ENCODE results near the gene GAPT.

The GAPT gene

GRCh38 chr5:58460732-58461286 is 30.4 kb upstream of the GAPT start:
- H3K9me3 ChIP-seq (ENCODE audit: control insufficient read depth, low read length): no peaks in the 10 kb centered on the region
- no peaks in the 10 kb centered on the region for H3K36me3 ChIP-seq (ENCODE audit: control insufficient read depth, insufficient read depth, low read length)
- H3K4me3 ChIP-seq (ENCODE audit: insufficient read depth, low read depth, low read length, poor library complexity, severe bottlenecking): peak overlapping the region; percentile 82
- H3K4me1 ChIP-seq (ENCODE audit: control insufficient read depth, insufficient read depth, low read length, poor library complexity, severe bottlenecking): peaks cover 5% of the 10 kb centered on the region
- DNase-seq: peak; percentile 73 to 79 (median 73)
- H3K27me3 ChIP-seq (replicated peaks; ENCODE audit: control insufficient read depth, insufficient read depth, low read length, poor library complexity, severe bottlenecking): no peaks in the 10 kb centered on the region
- peak overlapping the region; percentile 84 for H3K27ac ChIP-seq (ENCODE audit: insufficient read depth, low read length, poor library complexity, severe bottlenecking)

GRCh38 chr5:58462154-58462553 is 29.1 kb upstream of the GAPT start:
- Histone ChIP-seq H3K4me3 (ENCODE audit: insufficient read depth, low read depth, low read length, poor library complexity, severe bottlenecking) (no peak overlapping the region), H3K27me3 (replicated peaks; ENCODE audit: control insufficient read depth, insufficient read depth, low read length, poor library complexity, severe bottlenecking) (no peaks in the 10 kb centered on the region), H3K36me3 (ENCODE audit: control insufficient read depth, insufficient read depth, low read length) (no peaks in the 10 kb centered on the region), H3K27ac (ENCODE audit: insufficient read depth, low read length, poor library complexity, severe bottlenecking) (no peak overlapping the region), H3K9me3 (ENCODE audit: control insufficient read depth, low read length) (no peaks in the 10 kb centered on the region), H3K4me1 (ENCODE audit: control insufficient read depth, insufficient read depth, low read length, poor library complexity, severe bottlenecking) (peaks cover 5% of the 10 kb centered on the region)
- no peak for DNase-seq

- Histone ChIP-seq H3K9me3 (ENCODE audit: control insufficient read depth, low read length) (no peaks in the 10 kb centered on the region), H3K4me3 (ENCODE audit: insufficient read depth, low read depth, low read length, poor library complexity, severe bottlenecking) (no peak overlapping the region), H3K27ac (ENCODE audit: insufficient read depth, low read length, poor library complexity, severe bottlenecking) (no peak overlapping the region), H3K27me3 (replicated peaks; ENCODE audit: control insufficient read depth, insufficient read depth, low read length, poor library complexity, severe bottlenecking) (no peaks in the 10 kb centered on the region), H3K36me3 (ENCODE audit: control insufficient read depth, insufficient read depth, low read length) (no peaks in the 10 kb centered on the region), H3K4me1 (ENCODE audit: control insufficient read depth, insufficient read depth, low read length, poor library complexity, severe bottlenecking) (peaks cover 5% of the 10 kb centered on the region)
- peak in 1 of 3 donors; percentile 11 for DNase-seq
Measured at GRCh38 chr5:58462623-58463230, 28.5 kb upstream of the GAPT start.

GRCh38 chr5:58466939-58467338 is 24.3 kb upstream of the GAPT start:
- Histone ChIP-seq H3K36me3 (ENCODE audit: control insufficient read depth, insufficient read depth, low read length) (no peaks in the 10 kb centered on the region), H3K4me3 (ENCODE audit: insufficient read depth, low read depth, low read length, poor library complexity, severe bottlenecking) (no peak overlapping the region), H3K27me3 (replicated peaks; ENCODE audit: control insufficient read depth, insufficient read depth, low read length, poor library complexity, severe bottlenecking) (no peaks in the 10 kb centered on the region), H3K9me3 (ENCODE audit: control insufficient read depth, low read length) (no peaks in the 10 kb centered on the region), H3K27ac (ENCODE audit: insufficient read depth, low read length, poor library complexity, severe bottlenecking) (no peak overlapping the region), H3K4me1 (ENCODE audit: control insufficient read depth, insufficient read depth, low read length, poor library complexity, severe bottlenecking) (no peaks in the 10 kb centered on the region)
- no peak for DNase-seq

- no peak overlapping the region for H3K27ac ChIP-seq (ENCODE audit: insufficient read depth, low read length, poor library complexity, severe bottlenecking)
- DNase-seq: no peak
- H3K36me3 ChIP-seq (ENCODE audit: control insufficient read depth, insufficient read depth, low read length): no peaks in the 10 kb centered on the region
- no peaks in the 10 kb centered on the region for H3K4me1 ChIP-seq (ENCODE audit: control insufficient read depth, insufficient read depth, low read length, poor library complexity, severe bottlenecking)
- H3K9me3 ChIP-seq (ENCODE audit: control insufficient read depth, low read length): no peaks in the 10 kb centered on the region
- H3K27me3 ChIP-seq (replicated peaks; ENCODE audit: control insufficient read depth, insufficient read depth, low read length, poor library complexity, severe bottlenecking): no peaks in the 10 kb centered on the region
- H3K4me3 ChIP-seq (ENCODE audit: insufficient read depth, low read depth, low read length, poor library complexity, severe bottlenecking): no peak overlapping the region
Measured at GRCh38 chr5:58469896-58470295, 21.3 kb upstream of the GAPT start.

GRCh38 chr5:58475404-58475803 is 15.8 kb upstream of the GAPT start:
- no peaks in the 10 kb centered on the region for H3K4me1 ChIP-seq (ENCODE audit: control insufficient read depth, insufficient read depth, low read length, poor library complexity, severe bottlenecking)
- H3K27me3 ChIP-seq (replicated peaks; ENCODE audit: control insufficient read depth, insufficient read depth, low read length, poor library complexity, severe bottlenecking): no peaks in the 10 kb centered on the region
- no peaks in the 10 kb centered on the region for H3K36me3 ChIP-seq (ENCODE audit: control insufficient read depth, insufficient read depth, low read length)
- no peak overlapping the region for H3K4me3 ChIP-seq (ENCODE audit: insufficient read depth, low read depth, low read length, poor library complexity, severe bottlenecking)
- no peak overlapping the region for H3K27ac ChIP-seq (ENCODE audit: insufficient read depth, low read length, poor library complexity, severe bottlenecking)
- DNase-seq: no peak
- H3K9me3 ChIP-seq (ENCODE audit: control insufficient read depth, low read length): no peaks in the 10 kb centered on the region

- Histone ChIP-seq H3K4me3 (ENCODE audit: insufficient read depth, low read depth, low read length, poor library complexity, severe bottlenecking) (no peak overlapping the region), H3K27me3 (replicated peaks; ENCODE audit: control insufficient read depth, insufficient read depth, low read length, poor library complexity, severe bottlenecking) (no peaks in the 10 kb centered on the region), H3K4me1 (ENCODE audit: control insufficient read depth, insufficient read depth, low read length, poor library complexity, severe bottlenecking) (no peaks in the 10 kb centered on the region), H3K9me3 (ENCODE audit: control insufficient read depth, low read length) (no peaks in the 10 kb centered on the region), H3K36me3 (ENCODE audit: control insufficient read depth, insufficient read depth, low read length) (no peaks in the 10 kb centered on the region), H3K27ac (ENCODE audit: insufficient read depth, low read length, poor library complexity, severe bottlenecking) (no peak overlapping the region)
- DNase-seq: no peak
Measured at GRCh38 chr5:58477760-58478376, 13.4 kb upstream of the GAPT start.

GRCh38 chr5:58481066-58481676 is 10.1 kb upstream of the GAPT start:
- Histone ChIP-seq H3K27ac (ENCODE audit: insufficient read depth, low read length, poor library complexity, severe bottlenecking) (no peak overlapping the region), H3K4me3 (ENCODE audit: insufficient read depth, low read depth, low read length, poor library complexity, severe bottlenecking) (no peak overlapping the region), H3K27me3 (replicated peaks; ENCODE audit: control insufficient read depth, insufficient read depth, low read length, poor library complexity, severe bottlenecking) (peaks cover 3% of the 10 kb centered on the region), H3K4me1 (ENCODE audit: control insufficient read depth, insufficient read depth, low read length, poor library complexity, severe bottlenecking) (no peaks in the 10 kb centered on the region), H3K36me3 (ENCODE audit: control insufficient read depth, insufficient read depth, low read length) (no peaks in the 10 kb centered on the region), H3K9me3 (ENCODE audit: control insufficient read depth, low read length) (no peaks in the 10 kb centered on the region)
- DNase-seq: no peak

GRCh38 chr5:58481828-58482227 is 9.4 kb upstream of the GAPT start:
- Histone ChIP-seq H3K36me3 (ENCODE audit: control insufficient read depth, insufficient read depth, low read length) (no peaks in the 10 kb centered on the region), H3K4me3 (ENCODE audit: insufficient read depth, low read depth, low read length, poor library complexity, severe bottlenecking) (no peak overlapping the region), H3K27ac (ENCODE audit: insufficient read depth, low read length, poor library complexity, severe bottlenecking) (no peak overlapping the region), H3K27me3 (replicated peaks; ENCODE audit: control insufficient read depth, insufficient read depth, low read length, poor library complexity, severe bottlenecking) (peaks cover 3% of the 10 kb centered on the region), H3K4me1 (ENCODE audit: control insufficient read depth, insufficient read depth, low read length, poor library complexity, severe bottlenecking) (no peaks in the 10 kb centered on the region), H3K9me3 (ENCODE audit: control insufficient read depth, low read length) (no peaks in the 10 kb centered on the region)
- DNase-seq: no peak

GRCh38 chr5:58482536-58482935 is 8.7 kb upstream of the GAPT start:
- Histone ChIP-seq H3K9me3 (ENCODE audit: control insufficient read depth, low read length) (no peaks in the 10 kb centered on the region), H3K27ac (ENCODE audit: insufficient read depth, low read length, poor library complexity, severe bottlenecking) (no peak overlapping the region), H3K36me3 (ENCODE audit: control insufficient read depth, insufficient read depth, low read length) (no peaks in the 10 kb centered on the region), H3K4me3 (ENCODE audit: insufficient read depth, low read depth, low read length, poor library complexity, severe bottlenecking) (no peak overlapping the region), H3K27me3 (replicated peaks; ENCODE audit: control insufficient read depth, insufficient read depth, low read length, poor library complexity, severe bottlenecking) (peaks cover 3% of the 10 kb centered on the region), H3K4me1 (ENCODE audit: control insufficient read depth, insufficient read depth, low read length, poor library complexity, severe bottlenecking) (no peaks in the 10 kb centered on the region)
- DNase-seq: no peak

Measured in effector memory CD4-positive, alpha-beta T cell (primary cell).